Measurements from ENCODE around the gene ABCA3.

The ABCA3 gene

GRCh38 chr16:2317231-2318020, 23.1 kb downstream of the ABCA3 start:
- no peak for DNase-seq (ENCODE audit: low spot score)

GRCh38 chr16:2308089-2308962, 32.2 kb downstream of the ABCA3 start:
- no peak for DNase-seq (ENCODE audit: low spot score)

GRCh38 chr16:2299915-2300192, 40.7 kb downstream of the ABCA3 start:
- no peak for DNase-seq (ENCODE audit: low spot score)

GRCh38 chr16:2299121-2299914, 41.2 kb downstream of the ABCA3 start:
- DNase-seq (ENCODE audit: low spot score): no peak

DNA sequence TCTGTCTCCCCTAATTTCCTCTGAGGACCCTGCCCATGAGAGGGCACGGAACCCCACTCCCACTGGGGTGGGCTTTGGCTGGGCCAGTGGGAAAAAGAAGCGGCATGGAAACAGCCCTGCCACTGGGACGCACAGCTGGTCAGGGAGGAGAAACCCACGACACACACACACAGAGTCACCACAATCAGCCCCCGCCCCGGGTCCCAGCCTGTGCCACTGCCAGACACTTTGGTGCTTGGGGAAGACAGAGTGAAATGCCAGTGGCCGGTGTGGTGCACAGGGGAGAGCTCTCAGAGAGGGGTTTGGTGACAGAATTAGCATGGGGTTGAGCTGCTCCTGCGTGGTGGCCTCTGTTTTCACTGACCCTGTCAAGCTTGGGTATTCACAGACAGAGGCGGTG, 41.9 kb downstream of the ABCA3 start:
- DNase-seq (ENCODE audit: low spot score): no peak

DNA sequence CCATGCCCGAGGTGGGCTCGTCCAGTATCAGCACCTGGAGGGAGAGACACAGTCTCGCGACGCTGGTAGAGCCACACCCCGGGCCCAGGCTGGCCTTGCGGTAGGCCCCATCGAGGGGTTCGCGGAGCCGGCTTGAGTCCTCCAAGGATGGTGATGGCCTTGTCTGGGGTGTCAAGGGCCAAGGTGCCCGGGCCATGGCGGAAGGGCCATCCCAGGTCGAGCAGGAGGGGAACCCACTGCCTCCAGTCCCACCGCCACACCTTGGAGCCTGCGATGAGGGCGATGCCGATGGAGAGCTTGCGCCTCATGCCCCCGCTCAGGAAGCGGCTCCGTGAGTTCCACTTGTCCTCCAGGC, 43.0 kb downstream of the ABCA3 start:
- DNase-seq (ENCODE audit: low spot score): no peak

GRCh38 chr16:2296661-2297505, 43.6 kb downstream of the ABCA3 start:
- peak; percentile 66 for DNase-seq (ENCODE audit: low spot score)

- DNase-seq (ENCODE audit: low spot score): no peak
Observed at GRCh38 chr16:2295056-2295798, 45.3 kb downstream of the ABCA3 start.

DNA sequence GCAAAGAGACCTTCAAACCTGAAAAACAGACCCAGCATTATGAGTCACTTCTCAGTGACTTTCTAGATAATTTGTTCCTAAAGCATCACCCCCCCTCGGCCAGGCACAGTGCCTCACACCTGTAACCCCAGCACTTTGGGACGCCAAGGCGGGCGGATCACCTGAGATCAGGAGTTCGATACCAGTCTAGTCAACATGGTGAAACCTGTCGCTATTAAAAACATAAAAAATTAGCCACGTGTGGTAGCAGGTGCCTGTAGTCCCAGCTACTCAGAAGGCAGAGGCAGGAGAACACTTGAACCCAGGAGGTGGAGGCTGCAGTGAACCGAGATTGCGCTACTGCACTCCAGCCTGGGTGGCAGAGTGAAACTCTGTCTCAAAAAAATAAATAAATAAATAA, 48.3 kb downstream of the ABCA3 start:
- no peak for DNase-seq (ENCODE audit: low spot score)

DNA sequence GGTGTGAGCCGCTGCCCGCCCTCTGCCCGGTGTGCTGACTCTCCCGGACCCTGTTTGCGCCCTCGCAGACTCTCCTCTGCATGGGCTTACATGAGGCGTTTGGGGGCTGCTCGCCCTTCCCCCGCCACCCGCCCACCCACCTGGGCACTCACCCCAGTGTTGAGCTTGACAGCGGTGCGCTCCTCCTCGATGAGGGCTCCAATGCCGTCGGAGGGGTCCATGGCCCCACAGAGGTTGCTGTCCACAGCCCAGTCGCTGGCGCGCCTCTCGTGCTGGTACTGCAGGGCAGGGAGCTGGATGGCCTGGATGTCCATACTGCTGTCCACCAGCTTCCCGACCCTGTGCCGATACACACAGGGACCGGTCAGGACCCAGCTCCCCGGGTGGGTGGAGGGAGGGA, 51.2 kb downstream of the ABCA3 start:
- DNase-seq (ENCODE audit: low spot score): no peak

DNA sequence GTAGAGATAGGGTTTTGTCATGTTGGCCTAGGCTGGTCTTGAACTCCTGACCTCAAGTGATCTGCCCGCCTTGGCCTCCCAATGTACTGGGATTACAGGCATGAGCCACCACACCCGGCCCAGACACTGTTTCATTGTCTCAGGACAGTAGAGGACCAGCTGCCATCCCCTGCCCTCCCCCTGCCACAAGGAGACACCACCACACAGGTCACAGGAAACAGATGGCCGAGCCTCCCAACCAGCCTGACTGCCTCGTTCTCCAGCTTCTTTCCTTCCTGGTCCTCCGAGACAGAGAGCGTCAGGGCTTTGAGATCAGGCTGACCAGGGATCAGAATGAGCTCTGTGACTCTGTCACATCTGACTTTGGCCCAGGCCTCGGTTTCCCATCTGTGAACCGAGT, 51.8 kb downstream of the ABCA3 start:
- DNase-seq (ENCODE audit: low spot score): no peak

DNA sequence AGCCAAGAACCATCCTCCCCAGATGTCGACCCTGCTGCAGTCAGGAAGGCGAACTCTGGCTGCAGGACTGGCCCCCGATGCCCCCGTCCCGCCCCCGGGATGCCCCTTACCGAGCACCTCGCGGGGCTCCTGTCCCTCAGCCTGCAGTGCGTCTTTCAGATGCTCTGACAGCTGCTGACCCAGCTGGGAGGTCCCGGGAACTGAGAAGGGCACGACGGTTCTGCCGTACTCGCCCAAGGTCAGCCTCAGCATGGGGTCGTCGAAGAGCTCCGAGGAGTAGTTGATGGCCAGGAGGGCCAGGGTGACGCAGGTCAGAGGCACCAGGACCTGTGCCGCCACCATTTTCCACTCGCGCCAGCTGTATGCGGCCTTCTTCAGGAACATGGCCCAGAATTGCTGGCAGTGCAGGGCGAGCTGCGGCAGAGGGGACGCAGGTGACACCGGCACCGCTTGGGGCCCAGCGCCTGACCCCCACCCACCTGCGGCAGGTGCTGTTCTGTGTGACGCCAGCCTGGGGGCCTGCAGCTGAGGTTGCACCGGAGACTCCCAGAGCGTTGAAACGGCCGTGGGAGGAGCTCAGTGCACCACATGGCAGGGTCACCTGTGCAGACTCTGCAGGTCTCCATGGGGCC, 52.5 kb downstream of the ABCA3 start:
- DNase-seq (ENCODE audit: low spot score): no peak

DNA sequence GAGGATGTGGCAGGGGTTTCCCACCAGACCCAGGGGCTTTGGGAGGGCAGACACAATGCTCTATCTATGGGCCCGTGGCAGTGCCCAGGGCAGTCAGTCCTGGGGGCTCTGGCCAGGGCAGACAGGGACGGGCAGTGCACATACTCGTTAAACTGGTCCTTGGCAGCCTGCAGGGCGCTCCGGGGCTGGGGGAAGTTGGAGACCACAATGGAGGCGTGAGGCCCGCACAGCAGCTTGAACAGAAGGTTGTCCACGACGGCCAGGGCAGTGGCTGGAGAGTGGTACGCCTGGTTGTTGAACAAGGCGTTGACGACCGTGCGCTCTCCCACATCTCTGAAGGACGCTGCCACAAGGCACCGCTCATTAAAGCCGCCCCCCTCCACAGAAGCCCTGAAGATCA, 54.0 kb downstream of the ABCA3 start:
- no peak for DNase-seq (ENCODE audit: low spot score)

GRCh38 chr16:2285731-2286191, 54.8 kb downstream of the ABCA3 start:
- peak; percentile 64 for DNase-seq (ENCODE audit: low spot score)

- DNase-seq (ENCODE audit: low spot score): no peak
Observed at GRCh38 chr16:2284797-2285576, 55.5 kb downstream of the ABCA3 start.

DNA sequence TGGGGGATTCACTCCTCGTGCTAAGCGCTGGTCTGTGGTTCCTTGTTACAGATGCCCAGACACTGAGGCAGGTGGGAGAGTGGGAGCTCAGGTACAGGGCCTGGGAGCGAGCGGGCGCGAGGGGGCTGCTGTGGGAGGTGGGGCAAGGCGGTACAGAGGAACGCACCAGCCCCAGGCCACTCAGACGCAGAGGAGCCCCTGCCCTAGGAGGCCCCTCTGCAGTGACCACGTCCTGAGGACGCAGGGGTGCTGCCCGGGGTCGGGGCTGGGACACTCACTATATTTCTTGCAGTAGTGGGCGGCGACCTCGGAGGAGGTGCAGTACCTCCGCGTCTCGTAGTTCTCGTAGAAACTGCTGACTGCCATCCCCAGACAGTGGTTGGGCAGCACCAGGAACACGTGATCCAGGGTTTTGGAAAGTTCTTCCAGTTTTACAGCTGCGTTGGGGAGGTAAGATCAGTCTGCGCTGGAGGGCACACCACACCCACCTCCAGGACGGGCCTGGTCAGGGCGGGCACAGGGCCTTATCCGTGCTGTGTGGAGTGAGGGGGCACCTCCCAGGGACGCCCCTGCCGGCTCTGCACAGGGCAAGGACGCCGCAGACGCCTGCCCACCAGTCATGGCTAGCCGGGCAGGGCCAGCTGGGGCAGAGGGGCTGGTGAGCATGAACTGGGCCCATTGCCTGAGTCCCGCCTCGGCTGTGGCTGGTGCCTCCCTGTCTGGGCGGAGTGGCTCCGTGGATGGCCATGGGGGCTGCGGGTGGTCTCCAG, 56.3 kb downstream of the ABCA3 start:
- DNase-seq (ENCODE audit: low spot score): no peak

GRCh38 chr16:2282866-2283555, 57.5 kb downstream of the ABCA3 start:
- DNase-seq (ENCODE audit: low spot score): no peak

DNA sequence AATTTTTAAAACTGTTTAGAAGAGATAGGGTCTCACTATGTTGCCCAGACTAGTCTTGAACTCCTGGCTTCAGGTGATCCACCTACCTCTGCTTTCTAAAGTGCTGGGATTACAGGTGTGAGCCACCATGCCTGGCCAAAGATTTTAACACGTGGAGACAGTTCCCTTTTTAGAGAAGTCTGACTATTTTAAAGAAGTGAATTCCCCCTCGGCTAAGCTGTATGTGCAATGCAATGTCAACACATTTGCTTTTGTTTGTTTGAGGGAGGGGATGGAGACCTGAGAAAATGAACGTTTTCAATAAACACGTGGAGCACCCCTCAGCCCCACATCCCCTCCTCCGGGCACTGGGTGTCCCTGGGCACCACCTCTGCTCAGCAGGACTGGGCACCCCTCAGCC, 58.3 kb downstream of the ABCA3 start:
- DNase-seq (ENCODE audit: low spot score): no peak

Data from AG20443 (cell line).